ENCODE results near the gene ENTPD6.

Gene ENTPD6

GRCh38 chr20:25242231-25242630 lies 46.7 kb downstream of the ENTPD6 start:
- no peak for DNase-seq (ENCODE audit: low read depth)

GRCh38 chr20:25243416-25243979 lies 48.0 kb downstream of the ENTPD6 start:
- DNase-seq (ENCODE audit: low read depth) = no peak

GRCh38 chr20:25244976-25245375 lies 49.5 kb downstream of the ENTPD6 start:
- DNase-seq (ENCODE audit: low read depth) = no peak

- no peak for DNase-seq (ENCODE audit: low read depth)
Observed at GRCh38 chr20:25245461-25245860, 49.9 kb downstream of the ENTPD6 start.

- no peak for DNase-seq (ENCODE audit: low read depth)
Observed at GRCh38 chr20:25246182-25246999, 50.9 kb downstream of the ENTPD6 start.

- DNase-seq (ENCODE audit: low read depth) = peak; percentile 73
Observed at GRCh38 chr20:25247000-25247517, 51.5 kb downstream of the ENTPD6 start.

- no peak for DNase-seq (ENCODE audit: low read depth)
Observed at GRCh38 chr20:25247518-25247955, 52.0 kb downstream of the ENTPD6 start.

GRCh38 chr20:25247956-25248785 lies 52.7 kb downstream of the ENTPD6 start, which contains the start of gene PYGB:
PYGB (plus strand) TSS chr20:25248085; CDS start chr20:25248179, 94 bp downstream.
- DNase-seq (ENCODE audit: low read depth) = peak; percentile 83

GRCh38 chr20:25248786-25249172 lies 53.3 kb downstream of the ENTPD6 start:
- DNase-seq (ENCODE audit: low read depth) = no peak

GRCh38 chr20:25249198-25249931 lies 53.9 kb downstream of the ENTPD6 start:
- no peak for DNase-seq (ENCODE audit: low read depth)

GRCh38 chr20:25250508-25250907 lies 55.0 kb downstream of the ENTPD6 start:
- peak; percentile 71 for DNase-seq (ENCODE audit: low read depth)

- DNase-seq (ENCODE audit: low read depth) = no peak
Observed at GRCh38 chr20:25251019-25251418, 55.5 kb downstream of the ENTPD6 start.

- peak; percentile 53 for DNase-seq (ENCODE audit: low read depth)
Observed at GRCh38 chr20:25251558-25251957, 56.0 kb downstream of the ENTPD6 start.

- DNase-seq (ENCODE audit: low read depth) = no peak
Observed at GRCh38 chr20:25252230-25252651, 56.7 kb downstream of the ENTPD6 start.

GRCh38 chr20:25252686-25253421 lies 57.3 kb downstream of the ENTPD6 start:
- no peak for DNase-seq (ENCODE audit: low read depth)

- DNase-seq (ENCODE audit: low read depth) = peak; percentile 48
Observed at GRCh38 chr20:25253606-25254275, 58.2 kb downstream of the ENTPD6 start.

GRCh38 chr20:25254571-25254970 lies 59.1 kb downstream of the ENTPD6 start:
- DNase-seq (ENCODE audit: low read depth) = no peak

- no peak for DNase-seq (ENCODE audit: low read depth)
Observed at GRCh38 chr20:25254986-25255680, 59.6 kb downstream of the ENTPD6 start.

GRCh38 chr20:25256226-25256859 lies 60.8 kb downstream of the ENTPD6 start:
- no peak for DNase-seq (ENCODE audit: low read depth)
